Loucy (cell line): Measurements from ENCODE around the gene YAF2.

ENCODE experiments used
- CTCF ChIP-seq: fragments of 200-600 bp; sonication (generic); conservative IDR thresholded peaks from 2 replicates; pipeline ENCODE4 v1.5.1; 2014; ENCODE audit warnings: mild to moderate bottlenecking, antibody characterized with exemption, low read length
- EZH2phosphoT487 ChIP-seq: fragments of 200-600 bp; IDR thresholded peaks from 2 replicates; pipeline ENCODE4 v1.6.1; 2018; ENCODE audit warnings: antibody characterized with exemption, mild to moderate bottlenecking, moderate library complexity, borderline replicate concordance

DNA sequence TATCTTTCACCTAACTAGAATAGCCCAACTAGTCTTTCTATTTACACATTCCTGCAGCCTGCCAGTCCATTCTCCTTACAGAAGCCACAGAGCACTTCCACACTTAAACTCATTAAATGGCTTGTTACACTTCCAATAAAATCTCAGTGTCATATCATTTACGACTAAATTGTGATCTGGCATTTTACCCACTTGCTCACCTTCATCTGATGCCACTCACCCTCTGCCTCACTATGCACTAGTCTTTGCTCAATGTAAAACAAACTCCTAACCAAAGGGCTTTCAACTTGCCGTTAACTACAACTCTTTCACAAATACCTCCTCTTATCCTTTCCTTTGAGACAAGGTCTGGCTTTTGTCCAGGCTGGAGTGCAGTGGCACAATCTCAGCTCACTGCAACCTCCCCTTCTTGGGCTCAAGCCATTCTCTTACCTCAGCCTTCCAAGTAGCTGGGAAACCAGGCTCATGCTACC lies 24.1 kb downstream of the YAF2 start:
- no peak for TF ChIP-seq CTCF
- no peak for TF ChIP-seq EZH2phosphoT487
